DMS79 treated with DMSO at 0.1 percent for 48 hours (cell line): ENCODE measurements around the gene MRAP.

ENCODE experiments used
- DNase-seq: peaks from one replicate; lab custom pipeline; 2025; lab: John Stamatoyannopoulos, UW

The MRAP gene

GRCh38 chr21:32349333-32349944 lies 50.8 kb downstream of the MRAP start:
- DNase-seq: no peak

GRCh38 chr21:32350211-32350980 lies 51.7 kb downstream of the MRAP start:
- no peak for DNase-seq

GRCh38 chr21:32350981-32351380 lies 52.3 kb downstream of the MRAP start:
- DNase-seq: no peak

GRCh38 chr21:32351428-32351827 lies 52.8 kb downstream of the MRAP start:
- DNase-seq: no peak

GRCh38 chr21:32352526-32352925 lies 53.9 kb downstream of the MRAP start:
- no peak for DNase-seq

DNA sequence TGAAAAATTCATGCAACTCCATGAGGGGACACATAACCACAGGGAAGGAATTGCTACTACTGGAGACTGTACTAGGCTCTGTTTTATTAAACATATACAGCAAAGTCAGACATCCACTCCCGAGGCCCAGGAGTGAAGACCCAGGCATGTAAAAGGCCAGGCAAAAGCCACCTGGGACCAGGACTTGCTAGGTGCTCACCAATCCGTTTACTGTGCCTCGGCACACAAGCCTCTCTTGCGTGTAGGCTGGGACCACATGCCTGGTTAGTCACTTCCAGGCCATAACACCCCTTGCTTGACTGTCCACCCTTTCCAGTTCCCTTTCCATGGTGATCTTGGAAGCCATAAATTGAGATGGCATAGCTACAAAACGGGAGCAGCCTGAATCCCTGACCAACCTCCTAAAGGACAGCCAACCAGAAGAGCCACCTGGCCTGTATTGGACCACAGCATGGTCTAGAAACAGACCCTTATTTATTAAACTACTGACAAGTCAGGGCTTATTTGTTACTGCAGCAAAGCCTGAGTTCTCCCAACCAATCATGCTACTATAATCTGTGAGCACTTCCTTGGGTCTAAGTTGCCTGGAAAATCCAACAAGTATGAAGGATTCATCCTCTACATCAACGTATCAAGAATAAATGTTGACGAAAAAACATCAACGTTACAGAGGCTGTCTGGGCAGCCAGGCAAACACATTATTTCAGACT lies 54.5 kb downstream of the MRAP start:
- DNase-seq: no peak

GRCh38 chr21:32356874-32357395 lies 58.3 kb downstream of the MRAP start:
- DNase-seq: no peak

DNA sequence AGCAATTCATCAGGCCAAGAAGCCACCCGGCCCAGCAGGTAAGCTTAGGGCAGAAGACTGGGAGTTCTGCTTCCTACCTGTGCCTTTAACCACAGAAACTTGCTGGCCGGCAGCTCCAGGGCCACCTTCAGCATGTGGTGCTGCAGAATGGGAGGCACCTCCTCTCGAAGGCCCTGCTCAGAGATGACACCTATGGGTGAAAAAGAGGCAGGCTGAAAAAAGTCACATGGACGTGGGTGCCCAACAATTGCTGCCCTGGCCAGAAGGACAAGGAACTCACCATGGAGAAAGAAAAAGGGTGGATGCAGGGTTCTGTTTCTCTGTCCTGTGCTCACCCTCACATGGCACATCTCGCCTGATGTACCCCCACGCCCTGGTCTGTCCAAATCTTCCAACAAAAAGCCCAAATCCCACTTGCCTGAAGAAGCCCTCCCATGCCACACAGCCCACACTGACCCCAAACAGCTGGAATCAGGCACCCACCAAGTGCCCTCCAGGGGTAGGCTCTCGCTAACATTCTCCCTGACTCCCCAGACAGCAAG lies 61.1 kb downstream of the MRAP start:
- no peak for DNase-seq

GRCh38 chr21:32360401-32360975 lies 61.8 kb downstream of the MRAP start:
- DNase-seq: no peak
